H1 (cell line): ENCODE measurements around the gene TNIK.

ENCODE experiments used
- CHD2 ChIP-seq: IDR thresholded peaks from 2 replicates; pipeline ENCODE4 v1.6.1; 2012; ENCODE audit warnings: low read length, improper control_type of control experiment
- EP300 ChIP-seq, 2 experiments: IDR thresholded peaks; 1 replicate in 1 of 2; 2 replicates in 1 of 2; pipeline ENCODE4 v1.6.1; 2011 to 2012; ENCODE audit warnings: low read depth in 2 of 2, low read length in 2 of 2, mild to moderate bottlenecking in 2 of 2, borderline replicate concordance in 1 of 2, inconsistent platforms in 1 of 2, moderate library complexity in 1 of 2
- EZH2 ChIP-seq: fragments of 200-600 bp; sonication (generic); IDR thresholded peaks from 2 replicates; pipeline ENCODE4 v1.7.1; 2012; ENCODE audit warnings: low read depth, mild to moderate bottlenecking, moderate library complexity, low read length, inconsistent platforms; ENCODE audit not compliant: severe bottlenecking
- JUND ChIP-seq: IDR thresholded peaks from 2 replicates; pipeline ENCODE4 v1.6.1; 2011; ENCODE audit warnings: mild to moderate bottlenecking, improper control_type of control experiment, low read length
- POLR2A ChIP-seq, 2 experiments: IDR thresholded peaks; 1 replicate in 1 of 2; 2 replicates in 1 of 2; pipeline ENCODE4 v1.6.1; 2011; ENCODE audit warnings: low read depth in 2 of 2, low read length in 2 of 2, mild to moderate bottlenecking in 2 of 2; ENCODE audit errors: control extremely low read depth in 1 of 2
- RFX5 ChIP-seq: IDR thresholded peaks from 2 replicates; pipeline ENCODE4 v1.6.1; 2011; ENCODE audit warnings: low read depth, low read length, improper control_type of control experiment, borderline replicate concordance
- SP1 ChIP-seq: IDR thresholded peaks from 2 replicates; pipeline ENCODE4 v1.6.1; 2011; ENCODE audit warnings: low read depth, low read length
- TAF1 ChIP-seq: IDR thresholded peaks from 2 replicates; pipeline ENCODE4 v1.6.1; 2011; ENCODE audit warnings: mild to moderate bottlenecking, low read depth, low read length
- TBP ChIP-seq: IDR thresholded peaks from 2 replicates; pipeline ENCODE4 v1.6.1; 2011; ENCODE audit warnings: low read depth, low read length, improper control_type of control experiment
- TF ChIP-seq, protein P1 (sequence below), 3 experiments: IDR thresholded peaks; 1 replicate in 2 of 3; 2 replicates in 1 of 3; pipeline versions ENCODE4 v1.5.1 to v1.6.1; 2011; ENCODE audit warnings: low read length in 3 of 3, mild to moderate bottlenecking in 3 of 3, inconsistent platforms in 2 of 3, low read depth in 1 of 3, moderate library complexity in 1 of 3; ENCODE audit not compliant: insufficient read depth in 1 of 3; ENCODE audit errors: control extremely low read depth in 1 of 3

GRCh38 chr3:171101982-171102641 lies 358.1 kb downstream of the TNIK start:
- no peak for TF ChIP-seq SP1
- TF ChIP-seq TBP, result no peak
- no peak for TF ChIP-seq EP300 (IDR thresholded peaks at IDR 0.05; ENCODE audit: borderline replicate concordance in 1 of 2, low read depth in 2 of 2, low read length in 2 of 2)
- TF ChIP-seq EZH2, result no peak
- TF ChIP-seq JUND, result no peak
- no peak for TF ChIP-seq TAF1
- TF ChIP-seq, protein P1, sequence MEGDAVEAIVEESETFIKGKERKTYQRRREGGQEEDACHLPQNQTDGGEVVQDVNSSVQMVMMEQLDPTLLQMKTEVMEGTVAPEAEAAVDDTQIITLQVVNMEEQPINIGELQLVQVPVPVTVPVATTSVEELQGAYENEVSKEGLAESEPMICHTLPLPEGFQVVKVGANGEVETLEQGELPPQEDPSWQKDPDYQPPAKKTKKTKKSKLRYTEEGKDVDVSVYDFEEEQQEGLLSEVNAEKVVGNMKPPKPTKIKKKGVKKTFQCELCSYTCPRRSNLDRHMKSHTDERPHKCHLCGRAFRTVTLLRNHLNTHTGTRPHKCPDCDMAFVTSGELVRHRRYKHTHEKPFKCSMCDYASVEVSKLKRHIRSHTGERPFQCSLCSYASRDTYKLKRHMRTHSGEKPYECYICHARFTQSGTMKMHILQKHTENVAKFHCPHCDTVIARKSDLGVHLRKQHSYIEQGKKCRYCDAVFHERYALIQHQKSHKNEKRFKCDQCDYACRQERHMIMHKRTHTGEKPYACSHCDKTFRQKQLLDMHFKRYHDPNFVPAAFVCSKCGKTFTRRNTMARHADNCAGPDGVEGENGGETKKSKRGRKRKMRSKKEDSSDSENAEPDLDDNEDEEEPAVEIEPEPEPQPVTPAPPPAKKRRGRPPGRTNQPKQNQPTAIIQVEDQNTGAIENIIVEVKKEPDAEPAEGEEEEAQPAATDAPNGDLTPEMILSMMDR (IDR thresholded peaks at IDR 0.05; ENCODE audit: control extremely low read depth in 1 of 3, insufficient read depth in 1 of 3, low read depth in 1 of 3, low read length in 3 of 3), result no peak
- no peak for TF ChIP-seq CHD2
- no peak for TF ChIP-seq RFX5
- TF ChIP-seq POLR2A (IDR thresholded peaks at IDR 0.05; ENCODE audit: control extremely low read depth in 1 of 2, low read depth in 2 of 2, low read length in 2 of 2), result no peak
